ENCODE measurements around the gene CAMKK2.

DNA sequence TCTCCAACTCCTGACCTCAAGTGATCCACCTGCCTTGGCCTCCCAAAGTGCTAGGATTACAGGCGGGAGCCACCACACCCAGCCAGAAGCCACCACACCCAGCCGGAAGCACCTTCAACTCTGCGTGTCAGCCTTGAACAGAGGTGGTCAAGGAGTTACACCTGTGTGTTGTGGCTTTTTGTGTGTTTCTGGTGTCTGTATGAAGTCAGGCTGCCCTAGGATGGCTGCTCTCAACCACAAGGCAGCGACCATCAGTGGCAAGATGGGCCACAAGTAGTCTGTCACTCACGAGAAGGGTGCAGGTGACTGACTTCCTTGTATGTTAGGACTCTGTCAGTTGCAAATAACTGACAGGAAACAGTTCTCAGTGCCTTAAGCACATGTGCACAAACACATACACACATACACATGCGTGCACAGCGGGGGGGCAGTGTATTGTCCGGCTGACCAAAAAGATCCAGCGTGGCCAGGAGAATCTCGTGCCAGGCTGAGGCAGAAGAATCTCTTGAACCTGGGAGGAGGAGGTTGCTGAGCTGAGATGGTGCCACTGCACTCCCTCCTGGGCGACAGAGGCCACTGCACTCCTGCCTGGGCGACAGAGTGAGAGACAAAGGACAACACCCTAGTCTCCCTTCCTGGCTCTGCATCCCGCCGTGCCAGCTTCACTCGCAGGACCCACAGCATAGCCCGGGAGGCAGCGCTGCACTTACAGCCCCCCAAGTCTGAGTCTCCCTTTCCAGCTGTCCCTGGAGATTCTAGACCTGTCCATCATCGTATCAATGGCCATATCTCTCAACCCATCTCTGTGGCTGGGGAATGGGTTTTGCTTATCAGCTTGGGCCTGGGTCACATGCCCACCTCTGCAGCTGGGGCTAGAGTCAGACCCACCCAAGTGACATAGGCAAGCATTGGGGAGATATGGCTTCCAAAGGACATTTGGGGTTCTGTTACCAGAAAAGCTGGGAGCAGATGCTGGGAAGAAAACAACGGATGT is 72.9 kb downstream of the CAMKK2 start:
- no peak for TF ChIP-seq EP300 (IDR thresholded peaks at IDR 0.05; ENCODE audit: low read depth)
- no peak for TF ChIP-seq POLR2A (IDR thresholded peaks at IDR 0.05)

All from transverse colon (tissue), 1 donor.